NCI-H460 (cell line): ENCODE measurements around the gene NIBAN1. TPM values are rescaled to one million over a fixed set of nuclear protein-coding genes. Genes with fewer than 3 reads are reported as not detected.

Source experiments
- small RNA-seq, 2 experiments: library from RNA; depleted of rRNA; stranded (forward); fragments of <200 nt; gene quantifications; one replicate each; pipeline ENCODE3, GENCODE V24; 2014
- total RNA-seq: library from RNA; depleted of rRNA; stranded (reverse); fragments of >200 nt; shearing (Covaris generic); gene quantifications from 2 replicates; pipeline ENCODE4 v1.2.3, GENCODE V29; 2014; rRNA removed

NIBAN1 gene
- total RNA-seq, 1 experiment from 2014 or later: 171 TPM

Small RNA genes lying within 50 kb of the gene (small RNA-seq; reads per million reads assigned to genes)
- gene RNA5SP72: 0 reads per million in 2 experiments

Other genes with a start within 250 kb of the NIBAN1 start
- gene EDEM3, start 219.7 kb downstream of the NIBAN1 start, total RNA-seq: 49.9 and 56.0 TPM in 2 replicates
- gene RNF2, start 71.0 kb upstream of the NIBAN1 start, total RNA-seq: 14.1 and 20.0 TPM in 2 replicates
- 33.3 and 33.6 TPM in 2 replicates for gene TRMT1L, start 182.4 kb upstream of the NIBAN1 start, total RNA-seq
- 3.4 and 4.9 TPM in 2 replicates for gene SWT1, start 182.7 kb upstream of the NIBAN1 start, total RNA-seq